Ascending aorta (tissue), 2 donors: ENCODE results near the gene SEMA5B. TPM values are rescaled to one million over a fixed set of nuclear protein-coding genes. Genes with fewer than 3 reads are reported as not detected.

ENCODE experiments used
- DNase-seq, 2 donors: peaks; one replicate each; pipeline ENCODE4 v3.0.0-alpha.2; 2019; ENCODE audit warnings: low spot score in 2 of 2
- H3K27ac ChIP-seq, 2 donors: fragments of 200-600 bp; sonication (generic); one replicate each; pipeline ENCODE4 v1.5.1; 2016 to 2017; ENCODE audit warnings: mild to moderate bottlenecking in 1 of 2
- H3K27me3 ChIP-seq: fragments of 200-600 bp; sonication (generic); one replicate; pipeline ENCODE4 v1.5.1; 2017
- H3K36me3 ChIP-seq, 2 donors: fragments of 200-600 bp; sonication (generic); one replicate each; pipeline ENCODE4 v1.5.1; 2016
- H3K4me1 ChIP-seq, 2 donors: fragments of 200-600 bp; sonication (generic); one replicate each; pipeline ENCODE4 v1.5.1; 2016 to 2017; ENCODE audit warnings: mild to moderate bottlenecking in 1 of 2
- H3K4me3 ChIP-seq, 2 donors: fragments of 200-600 bp; sonication (generic); one replicate each; pipeline ENCODE4 v1.5.1; 2016 to 2017; ENCODE audit warnings: mild to moderate bottlenecking in 1 of 2
- H3K9me3 ChIP-seq, 2 donors: fragments of 200-600 bp; sonication (generic); one replicate each; pipeline ENCODE4 v1.5.1; 2016
- CTCF ChIP-seq, 3 experiments: fragments of 200-600 bp in 2 of 3; fragments of 450-650 bp in 1 of 3; sonication (generic) in 2 of 3; IDR thresholded peaks; one replicate each; pipeline ENCODE4 v1.5.1; 2016 to 2019; ENCODE audit warnings: antibody characterized with exemption in 3 of 3, mild to moderate bottlenecking in 1 of 3, moderate library complexity in 1 of 3
- intact Hi-C: fragments of 100-400 bp; cut with DNase I; formaldehyde crosslinking; loops from one replicate; pipeline ENCODE4 v1.15.1; 2023
- total RNA-seq: library from RNA; depleted of rRNA; stranded (reverse); fragments of >200 nt; gene quantifications from one replicate; pipeline ENCODE4 v1.1.0, GENCODE V29; 2016

SEMA5B gene
- total RNA-seq, 1 donor from 2014 or later, result 0.85 TPM

- intact Hi-C loops, result no loop called here
- Histone ChIP-seq H3K27me3 (no peaks in the 10 kb centered on the region), H3K36me3 (no peaks in the 10 kb centered on the region), H3K4me3 (no peak overlapping the region), H3K9me3 (no peaks in the 10 kb centered on the region), H3K4me1 (peaks cover 0 to 4% of the 10 kb centered on the region in 2 donors), H3K27ac (no peak overlapping the region)
- DNase-seq, result no peak
- no peak for TF ChIP-seq CTCF (IDR thresholded peaks at IDR 0.05)
Measured at GRCh38 chr3:123063034-123063433, 35.5 kb upstream of the SEMA5B start.

GRCh38 chr3:123061856-123062255 is 34.3 kb upstream of the SEMA5B start:
- Histone ChIP-seq H3K27ac (no peak overlapping the region), H3K27me3 (no peaks in the 10 kb centered on the region), H3K9me3 (no peaks in the 10 kb centered on the region), H3K36me3 (no peaks in the 10 kb centered on the region), H3K4me3 (no peak overlapping the region), H3K4me1 (peaks cover 0 to 4% of the 10 kb centered on the region in 2 donors)
- intact Hi-C loops, result no loop called here
- no peak for TF ChIP-seq CTCF (IDR thresholded peaks at IDR 0.05)
- DNase-seq, result no peak

- H3K27ac ChIP-seq, result no peak overlapping the region
- intact Hi-C loops, result no loop called here
- TF ChIP-seq CTCF (IDR thresholded peaks at IDR 0.05), result no peak
- no peak for DNase-seq
- no peaks in the 10 kb centered on the region for H3K4me1 ChIP-seq
- no peak overlapping the region for H3K4me3 ChIP-seq
- no peaks in the 10 kb centered on the region for H3K27me3 ChIP-seq
- H3K36me3 ChIP-seq, result no peaks in the 10 kb centered on the region
- H3K9me3 ChIP-seq, result no peaks in the 10 kb centered on the region
Measured at GRCh38 chr3:123060054-123060453, 32.5 kb upstream of the SEMA5B start.

GRCh38 chr3:123058505-123058904 is 30.9 kb upstream of the SEMA5B start:
- intact Hi-C loops, result no loop called here

GRCh38 chr3:123055352-123055751 is 27.8 kb upstream of the SEMA5B start:
- no peak overlapping the region for H3K27ac ChIP-seq
- no peak for DNase-seq
- no peaks in the 10 kb centered on the region for H3K36me3 ChIP-seq
- H3K27me3 ChIP-seq, result no peaks in the 10 kb centered on the region
- H3K4me3 ChIP-seq, result no peak overlapping the region
- TF ChIP-seq CTCF (IDR thresholded peaks at IDR 0.05), result no peak
- H3K4me1 ChIP-seq, result peaks cover 7 to 19% of the 10 kb centered on the region in 2 donors
- intact Hi-C loops, result no loop called here
- H3K9me3 ChIP-seq, result no peaks in the 10 kb centered on the region

More at GRCh38 chr3:123058505-123058904, 30.9 kb upstream of the SEMA5B start:
- H3K36me3 ChIP-seq, result no peaks in the 10 kb centered on the region
- no peak overlapping the region for H3K27ac ChIP-seq
- H3K27me3 ChIP-seq, result no peaks in the 10 kb centered on the region
- peaks cover 2 to 6% of the 10 kb centered on the region in 2 donors for H3K4me1 ChIP-seq
- H3K9me3 ChIP-seq, result no peaks in the 10 kb centered on the region
- no peak for DNase-seq
- no peak overlapping the region for H3K4me3 ChIP-seq
- TF ChIP-seq CTCF (IDR thresholded peaks at IDR 0.05), result no peak

GRCh38 chr3:123054931-123055330 is 27.4 kb upstream of the SEMA5B start:
- no peaks in the 10 kb centered on the region for H3K36me3 ChIP-seq
- no peaks in the 10 kb centered on the region for H3K9me3 ChIP-seq
- no peak for DNase-seq
- H3K4me3 ChIP-seq, result no peak overlapping the region
- peak overlapping the region in 1 of 2 donors; percentile 77 for H3K27ac ChIP-seq
- no peaks in the 10 kb centered on the region for H3K27me3 ChIP-seq
- intact Hi-C loops, result no loop called here
- H3K4me1 ChIP-seq, result peaks cover 7 to 19% of the 10 kb centered on the region in 2 donors
- TF ChIP-seq CTCF (IDR thresholded peaks at IDR 0.05), result no peak
